ENCODE data around the gene ATXN7L1. TPM values are rescaled to one million over a fixed set of nuclear protein-coding genes. Genes with fewer than 3 reads are reported as not detected.

ATXN7L1 gene
- total and polyA plus RNA-seq, 2 donors = 7.2 to 7.8 TPM

- H3K9me3 ChIP-seq (ENCODE audit: control insufficient read depth in 2 of 2, insufficient read depth in 1 of 2, low read length in 1 of 2) = no peaks in the 10 kb centered on the region
- H3K36me3 ChIP-seq (ENCODE audit: control insufficient read depth in 2 of 2, insufficient read depth in 2 of 2, low read length in 1 of 2) = no peaks in the 10 kb centered on the region
- DNase-seq (ENCODE audit: low read depth in 6 of 9, low spot score in 9 of 9) = no peak
- no peaks in the 10 kb centered on the region for H3K4me1 ChIP-seq (ENCODE audit: control insufficient read depth in 2 of 2, insufficient read depth in 2 of 2, low read length in 2 of 2)
- H3K27me3 ChIP-seq (ENCODE audit: control insufficient read depth in 2 of 2, insufficient read depth in 1 of 2, low read length in 1 of 2) = no peaks in the 10 kb centered on the region
- no peak overlapping the region for H3K27ac ChIP-seq (ENCODE audit: low read depth in 1 of 2, low read length in 1 of 2)
- H3K4me3 ChIP-seq (ENCODE audit: low read length in 2 of 2) = no peak overlapping the region
- whole genome bisulfite sequencing = 96% methylated on average over 3 of the region's 3 CpGs
These were observed 103.4 kb downstream of the ATXN7L1 start for GRCh38 chr7:105773030-105773460.

- Histone ChIP-seq H3K36me3 (ENCODE audit: control insufficient read depth in 2 of 2, insufficient read depth in 2 of 2, low read length in 1 of 2) (no peaks in the 10 kb centered on the region), H3K27me3 (ENCODE audit: control insufficient read depth in 2 of 2, insufficient read depth in 1 of 2, low read length in 1 of 2) (no peaks in the 10 kb centered on the region), H3K9me3 (ENCODE audit: control insufficient read depth in 2 of 2, insufficient read depth in 1 of 2, low read length in 1 of 2) (no peaks in the 10 kb centered on the region), H3K4me3 (ENCODE audit: low read length in 2 of 2) (no peak overlapping the region), H3K4me1 (ENCODE audit: control insufficient read depth in 2 of 2, insufficient read depth in 2 of 2, low read length in 2 of 2) (no peaks in the 10 kb centered on the region), H3K27ac (ENCODE audit: low read depth in 1 of 2, low read length in 1 of 2) (no peak overlapping the region)
- 92% methylated on average over 9 of the region's 9 CpGs for WGBS
- DNase-seq (ENCODE audit: low read depth in 6 of 9, low spot score in 9 of 9) = no peak
These were observed 106.3 kb downstream of the ATXN7L1 start for GRCh38 chr7:105769901-105770628.

GRCh38 chr7:105768898-105769507, 107.4 kb downstream of the ATXN7L1 start:
- DNase-seq (ENCODE audit: low read depth in 6 of 9, low spot score in 9 of 9) = no peak
- Histone ChIP-seq H3K36me3 (ENCODE audit: control insufficient read depth in 2 of 2, insufficient read depth in 2 of 2, low read length in 1 of 2) (no peaks in the 10 kb centered on the region), H3K27ac (ENCODE audit: low read depth in 1 of 2, low read length in 1 of 2) (no peak overlapping the region), H3K4me1 (ENCODE audit: control insufficient read depth in 2 of 2, insufficient read depth in 2 of 2, low read length in 2 of 2) (no peaks in the 10 kb centered on the region), H3K4me3 (ENCODE audit: low read length in 2 of 2) (no peak overlapping the region), H3K9me3 (ENCODE audit: control insufficient read depth in 2 of 2, insufficient read depth in 1 of 2, low read length in 1 of 2) (no peaks in the 10 kb centered on the region), H3K27me3 (ENCODE audit: control insufficient read depth in 2 of 2, insufficient read depth in 1 of 2, low read length in 1 of 2) (no peaks in the 10 kb centered on the region)
- WGBS = 95% methylated on average over 9 of the region's 9 CpGs

- H3K27me3 ChIP-seq (ENCODE audit: control insufficient read depth in 2 of 2, insufficient read depth in 1 of 2, low read length in 1 of 2) = no peaks in the 10 kb centered on the region
- H3K9me3 ChIP-seq (ENCODE audit: control insufficient read depth in 2 of 2, insufficient read depth in 1 of 2, low read length in 1 of 2) = no peaks in the 10 kb centered on the region
- 98% methylated on average over 3 of the region's 3 CpGs for WGBS
- H3K27ac ChIP-seq (ENCODE audit: low read depth in 1 of 2, low read length in 1 of 2) = no peak overlapping the region
- H3K36me3 ChIP-seq (ENCODE audit: control insufficient read depth in 2 of 2, insufficient read depth in 2 of 2, low read length in 1 of 2) = no peaks in the 10 kb centered on the region
- no peak overlapping the region for H3K4me3 ChIP-seq (ENCODE audit: low read length in 2 of 2)
- no peak for DNase-seq (ENCODE audit: low read depth in 6 of 9, low spot score in 9 of 9)
- H3K4me1 ChIP-seq (ENCODE audit: control insufficient read depth in 2 of 2, insufficient read depth in 2 of 2, low read length in 2 of 2) = no peaks in the 10 kb centered on the region
These were observed 108.3 kb downstream of the ATXN7L1 start for GRCh38 chr7:105768117-105768516.

GRCh38 chr7:105766421-105767073, 109.9 kb downstream of the ATXN7L1 start:
- no peak for DNase-seq (ENCODE audit: low read depth in 6 of 9, low spot score in 9 of 9)
- Histone ChIP-seq H3K36me3 (ENCODE audit: control insufficient read depth in 2 of 2, insufficient read depth in 2 of 2, low read length in 1 of 2) (no peaks in the 10 kb centered on the region), H3K9me3 (ENCODE audit: control insufficient read depth in 2 of 2, insufficient read depth in 1 of 2, low read length in 1 of 2) (no peaks in the 10 kb centered on the region), H3K27ac (ENCODE audit: low read depth in 1 of 2, low read length in 1 of 2) (no peak overlapping the region), H3K27me3 (ENCODE audit: control insufficient read depth in 2 of 2, insufficient read depth in 1 of 2, low read length in 1 of 2) (no peaks in the 10 kb centered on the region), H3K4me1 (ENCODE audit: control insufficient read depth in 2 of 2, insufficient read depth in 2 of 2, low read length in 2 of 2) (no peaks in the 10 kb centered on the region), H3K4me3 (ENCODE audit: low read length in 2 of 2) (no peak overlapping the region)
- WGBS = 91% methylated on average over 14 of the region's 14 CpGs

GRCh38 chr7:105765846-105766245, 110.6 kb downstream of the ATXN7L1 start:
- Histone ChIP-seq H3K27me3 (ENCODE audit: control insufficient read depth in 2 of 2, insufficient read depth in 1 of 2, low read length in 1 of 2) (no peaks in the 10 kb centered on the region), H3K36me3 (ENCODE audit: control insufficient read depth in 2 of 2, insufficient read depth in 2 of 2, low read length in 1 of 2) (no peaks in the 10 kb centered on the region), H3K4me3 (ENCODE audit: low read length in 2 of 2) (no peak overlapping the region), H3K27ac (ENCODE audit: low read depth in 1 of 2, low read length in 1 of 2) (no peak overlapping the region), H3K4me1 (ENCODE audit: control insufficient read depth in 2 of 2, insufficient read depth in 2 of 2, low read length in 2 of 2) (peaks cover 0 to 5% of the 10 kb centered on the region in 2 donors), H3K9me3 (ENCODE audit: control insufficient read depth in 2 of 2, insufficient read depth in 1 of 2, low read length in 1 of 2) (no peaks in the 10 kb centered on the region)
- 93% methylated on average over 4 of the region's 4 CpGs for WGBS
- no peak for DNase-seq (ENCODE audit: low read depth in 6 of 9, low spot score in 9 of 9)

- H3K27ac ChIP-seq (ENCODE audit: low read depth in 1 of 2, low read length in 1 of 2) = no peak overlapping the region
- H3K4me1 ChIP-seq (ENCODE audit: control insufficient read depth in 2 of 2, insufficient read depth in 2 of 2, low read length in 2 of 2) = peaks cover 0 to 12% of the 10 kb centered on the region in 2 donors
- H3K27me3 ChIP-seq (ENCODE audit: control insufficient read depth in 2 of 2, insufficient read depth in 1 of 2, low read length in 1 of 2) = no peaks in the 10 kb centered on the region
- 96% methylated on average over 2 of the region's 2 CpGs for WGBS
- no peaks in the 10 kb centered on the region for H3K9me3 ChIP-seq (ENCODE audit: control insufficient read depth in 2 of 2, insufficient read depth in 1 of 2, low read length in 1 of 2)
- no peak for DNase-seq (ENCODE audit: low read depth in 6 of 9, low spot score in 9 of 9)
- H3K36me3 ChIP-seq (ENCODE audit: control insufficient read depth in 2 of 2, insufficient read depth in 2 of 2, low read length in 1 of 2) = no peaks in the 10 kb centered on the region
- no peak overlapping the region for H3K4me3 ChIP-seq (ENCODE audit: low read length in 2 of 2)
These were observed 111.9 kb downstream of the ATXN7L1 start for GRCh38 chr7:105764506-105764905.

- Histone ChIP-seq H3K4me1 (ENCODE audit: control insufficient read depth in 2 of 2, insufficient read depth in 2 of 2, low read length in 2 of 2) (peaks cover 0 to 16% of the 10 kb centered on the region in 2 donors), H3K4me3 (ENCODE audit: low read length in 2 of 2) (no peak overlapping the region), H3K27ac (ENCODE audit: low read depth in 1 of 2, low read length in 1 of 2) (no peak overlapping the region), H3K27me3 (ENCODE audit: control insufficient read depth in 2 of 2, insufficient read depth in 1 of 2, low read length in 1 of 2) (no peaks in the 10 kb centered on the region), H3K9me3 (ENCODE audit: control insufficient read depth in 2 of 2, insufficient read depth in 1 of 2, low read length in 1 of 2) (no peaks in the 10 kb centered on the region), H3K36me3 (ENCODE audit: control insufficient read depth in 2 of 2, insufficient read depth in 2 of 2, low read length in 1 of 2) (no peaks in the 10 kb centered on the region)
- peak in 2 of 9 donors; percentile 22 to 52 for DNase-seq (ENCODE audit: low read depth in 6 of 9, low spot score in 9 of 9)
- WGBS = 79% methylated on average over 6 of the region's 6 CpGs
These were observed 115.6 kb downstream of the ATXN7L1 start for GRCh38 chr7:105760551-105761447.
